Measurements from ENCODE around the gene CHTOP. TPM values are rescaled to one million over a fixed set of nuclear protein-coding genes. Genes with fewer than 3 reads are reported as not detected.

CHTOP gene
- total and polyA plus RNA-seq, 2 donors = 61.0 to 111 TPM

DNA sequence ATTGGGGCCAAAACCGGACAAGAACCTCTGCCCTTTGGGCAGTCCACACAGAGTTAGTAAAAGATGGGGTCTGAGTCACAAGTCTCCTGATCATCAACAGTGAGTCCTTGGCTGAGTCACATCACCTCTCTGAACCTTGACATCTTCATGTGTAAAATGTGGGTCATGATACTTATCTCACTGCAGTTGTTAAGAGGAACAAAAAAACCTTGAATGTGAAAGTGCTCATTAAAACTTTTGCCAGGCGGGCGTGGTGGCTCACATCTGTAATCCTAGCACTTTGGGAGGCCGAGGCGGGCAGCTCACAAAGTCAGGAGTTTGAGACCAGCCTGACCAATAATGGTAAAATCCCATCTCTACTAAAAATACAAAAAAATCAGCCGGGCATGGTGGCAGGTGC lies 36.7 kb upstream of the CHTOP start:
- Histone ChIP-seq H3K27ac (ENCODE audit: low read depth in 1 of 2, low read length in 1 of 2) (peak overlapping the region; percentile 79 to 98), H3K27me3 (ENCODE audit: control insufficient read depth in 2 of 2, insufficient read depth in 1 of 2, low read length in 1 of 2) (no peaks in the 10 kb centered on the region), H3K4me1 (ENCODE audit: control insufficient read depth in 2 of 2, insufficient read depth in 2 of 2, low read length in 2 of 2) (peaks cover 16 to 34% of the 10 kb centered on the region in 2 donors), H3K9me3 (ENCODE audit: control insufficient read depth in 2 of 2, insufficient read depth in 1 of 2, low read length in 1 of 2) (no peaks in the 10 kb centered on the region), H3K36me3 (ENCODE audit: control insufficient read depth in 2 of 2, insufficient read depth in 2 of 2, low read length in 1 of 2) (no peaks in the 10 kb centered on the region), H3K4me3 (ENCODE audit: low read length in 2 of 2) (no peak overlapping the region)
- DNase-seq (ENCODE audit: low read depth in 6 of 9, low spot score in 9 of 9) = peak in 5 of 9 donors; percentile 24 to 71 (median 38)
- 79% methylated on average over 6 of the region's 6 CpGs for WGBS

DNA sequence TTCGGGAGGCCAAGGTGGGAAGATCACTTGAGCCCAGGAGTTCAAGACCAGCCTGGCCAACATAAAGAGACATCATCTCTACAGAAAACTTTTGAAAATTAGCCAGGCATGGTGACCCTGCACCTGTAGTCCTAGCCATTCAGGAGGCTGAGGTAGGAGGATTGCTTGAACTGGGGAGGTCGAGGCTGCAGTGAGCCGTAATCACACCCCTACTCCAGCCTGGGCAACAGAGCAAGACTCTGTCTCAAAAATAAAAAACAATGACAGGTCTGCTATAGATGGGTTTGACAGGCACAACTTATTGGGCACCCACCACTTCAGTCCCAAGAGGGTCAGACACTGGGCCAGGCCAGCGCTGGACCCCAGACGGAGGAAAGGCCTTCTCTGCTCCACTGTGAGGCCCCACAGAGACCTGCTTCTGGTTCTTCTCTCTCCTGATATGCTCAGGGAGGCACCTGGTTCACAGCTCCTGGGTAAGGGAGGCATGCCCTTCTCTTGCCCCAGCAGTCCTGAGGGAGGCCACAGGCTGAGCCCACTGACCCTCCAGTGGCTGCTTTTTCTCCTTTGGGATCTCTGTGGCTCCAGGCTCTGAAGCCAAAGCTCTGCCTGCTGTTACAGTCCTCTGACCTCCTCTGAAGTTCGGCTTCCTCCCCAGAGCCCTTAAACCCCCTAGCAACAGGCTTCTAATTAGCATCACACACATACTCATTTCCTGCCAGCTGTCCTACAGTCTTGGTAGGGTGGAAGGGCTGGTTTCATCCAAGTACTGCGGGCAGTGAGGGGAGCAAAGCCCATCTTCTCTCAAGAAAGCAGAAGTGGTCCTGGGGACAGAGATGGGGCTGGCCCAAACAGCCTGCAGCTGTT lies 35.3 kb upstream of the CHTOP start:
- H3K4me3 ChIP-seq (ENCODE audit: low read length in 2 of 2) = no peak overlapping the region
- H3K4me1 ChIP-seq (ENCODE audit: control insufficient read depth in 2 of 2, insufficient read depth in 2 of 2, low read length in 2 of 2) = peaks cover 16 to 40% of the 10 kb centered on the region in 2 donors
- no peaks in the 10 kb centered on the region for H3K36me3 ChIP-seq (ENCODE audit: control insufficient read depth in 2 of 2, insufficient read depth in 2 of 2, low read length in 1 of 2)
- DNase-seq (ENCODE audit: low read depth in 6 of 9, low spot score in 9 of 9) = peak; percentile 50 to 88 (median 63)
- H3K27me3 ChIP-seq (ENCODE audit: control insufficient read depth in 2 of 2, insufficient read depth in 1 of 2, low read length in 1 of 2) = no peaks in the 10 kb centered on the region
- WGBS = 52% methylated on average over 7 of the region's 7 CpGs
- peak overlapping the region; percentile 91 to 98 for H3K27ac ChIP-seq (ENCODE audit: low read depth in 1 of 2, low read length in 1 of 2)
- peaks cover 0 to 3% of the 10 kb centered on the region in 2 donors for H3K9me3 ChIP-seq (ENCODE audit: control insufficient read depth in 2 of 2, insufficient read depth in 1 of 2, low read length in 1 of 2)

DNA sequence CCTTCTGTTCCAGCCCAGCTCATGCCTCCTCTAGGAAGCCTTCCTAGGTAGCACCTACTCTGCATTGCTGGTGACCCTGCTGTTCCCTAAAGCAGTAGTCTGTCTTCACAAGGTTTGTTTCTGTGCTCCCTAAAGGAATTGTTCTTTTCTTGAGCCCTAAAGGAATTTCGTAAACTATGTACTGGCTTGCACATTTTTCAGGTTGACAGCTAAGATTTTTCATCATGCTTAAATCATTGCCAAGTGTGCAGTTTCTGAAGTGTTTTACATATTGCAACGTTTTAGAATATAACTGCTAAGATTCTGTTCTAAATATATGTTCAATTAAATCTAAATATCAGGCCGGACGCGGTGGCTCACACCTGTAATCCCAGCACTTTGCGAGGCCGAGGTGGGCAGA lies 34.0 kb upstream of the CHTOP start:
- no peak overlapping the region for H3K27ac ChIP-seq (ENCODE audit: low read depth in 1 of 2, low read length in 1 of 2)
- H3K4me3 ChIP-seq (ENCODE audit: low read length in 2 of 2) = no peak overlapping the region
- peaks cover 0 to 3% of the 10 kb centered on the region in 2 donors for H3K9me3 ChIP-seq (ENCODE audit: control insufficient read depth in 2 of 2, insufficient read depth in 1 of 2, low read length in 1 of 2)
- no peak for DNase-seq (ENCODE audit: low read depth in 6 of 9, low spot score in 9 of 9)
- H3K36me3 ChIP-seq (ENCODE audit: control insufficient read depth in 2 of 2, insufficient read depth in 2 of 2, low read length in 1 of 2) = no peaks in the 10 kb centered on the region
- WGBS = 95% methylated on average over 7 of the region's 7 CpGs
- H3K4me1 ChIP-seq (ENCODE audit: control insufficient read depth in 2 of 2, insufficient read depth in 2 of 2, low read length in 2 of 2) = peaks cover 16 to 40% of the 10 kb centered on the region in 2 donors
- no peaks in the 10 kb centered on the region for H3K27me3 ChIP-seq (ENCODE audit: control insufficient read depth in 2 of 2, insufficient read depth in 1 of 2, low read length in 1 of 2)

- peak overlapping the region in 1 of 2 donors; percentile 30 for H3K27ac ChIP-seq (ENCODE audit: low read depth in 1 of 2, low read length in 1 of 2)
- H3K4me3 ChIP-seq (ENCODE audit: low read length in 2 of 2) = no peak overlapping the region
- DNase-seq (ENCODE audit: low read depth in 6 of 9, low spot score in 9 of 9) = peak in 1 of 9 donors; percentile 35
- H3K4me1 ChIP-seq (ENCODE audit: control insufficient read depth in 2 of 2, insufficient read depth in 2 of 2, low read length in 2 of 2) = peaks cover 10 to 28% of the 10 kb centered on the region in 2 donors
- H3K9me3 ChIP-seq (ENCODE audit: control insufficient read depth in 2 of 2, insufficient read depth in 1 of 2, low read length in 1 of 2) = peaks cover 0 to 3% of the 10 kb centered on the region in 2 donors
- 69% methylated on average over 6 of the region's 6 CpGs for WGBS
- H3K27me3 ChIP-seq (ENCODE audit: control insufficient read depth in 2 of 2, insufficient read depth in 1 of 2, low read length in 1 of 2) = no peaks in the 10 kb centered on the region
- no peaks in the 10 kb centered on the region for H3K36me3 ChIP-seq (ENCODE audit: control insufficient read depth in 2 of 2, insufficient read depth in 2 of 2, low read length in 1 of 2)
Observed at GRCh38 chr1:153602749-153603148, 31.1 kb upstream of the CHTOP start.

DNA sequence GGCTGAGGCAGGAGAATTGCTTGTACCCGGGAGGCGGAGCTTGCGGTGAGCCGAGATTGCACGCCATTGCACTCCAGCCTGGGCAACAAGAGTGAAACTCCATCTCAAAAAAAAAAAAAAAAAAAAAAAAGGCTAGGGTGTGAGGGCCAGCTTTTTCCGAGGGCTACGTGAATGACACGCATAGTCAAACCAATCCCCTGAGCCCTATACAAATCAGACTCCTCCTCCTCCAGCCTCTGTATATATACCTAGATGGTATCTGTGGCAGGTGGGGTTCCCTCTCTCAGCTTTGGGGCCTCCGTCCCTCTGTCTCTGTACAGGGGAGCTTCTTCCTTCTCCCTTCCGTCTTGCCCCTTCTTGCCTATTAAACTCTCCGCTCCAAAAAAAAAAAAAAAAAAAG lies 27.7 kb upstream of the CHTOP start:
- Histone ChIP-seq H3K4me3 (ENCODE audit: low read length in 2 of 2) (no peak overlapping the region), H3K27me3 (ENCODE audit: control insufficient read depth in 2 of 2, insufficient read depth in 1 of 2, low read length in 1 of 2) (no peaks in the 10 kb centered on the region), H3K4me1 (ENCODE audit: control insufficient read depth in 2 of 2, insufficient read depth in 2 of 2, low read length in 2 of 2) (peaks cover 0 to 7% of the 10 kb centered on the region in 2 donors), H3K9me3 (ENCODE audit: control insufficient read depth in 2 of 2, insufficient read depth in 1 of 2, low read length in 1 of 2) (peaks cover 0 to 3% of the 10 kb centered on the region in 2 donors), H3K27ac (ENCODE audit: low read depth in 1 of 2, low read length in 1 of 2) (no peak overlapping the region), H3K36me3 (ENCODE audit: control insufficient read depth in 2 of 2, insufficient read depth in 2 of 2, low read length in 1 of 2) (no peaks in the 10 kb centered on the region)
- 91% methylated on average over 11 of the region's 11 CpGs for WGBS
- no peak for DNase-seq (ENCODE audit: low read depth in 6 of 9, low spot score in 9 of 9)

- Histone ChIP-seq H3K27ac (ENCODE audit: low read depth in 1 of 2, low read length in 1 of 2) (no peak overlapping the region), H3K9me3 (ENCODE audit: control insufficient read depth in 2 of 2, insufficient read depth in 1 of 2, low read length in 1 of 2) (peaks cover 0 to 3% of the 10 kb centered on the region in 2 donors), H3K4me3 (ENCODE audit: low read length in 2 of 2) (no peak overlapping the region), H3K4me1 (ENCODE audit: control insufficient read depth in 2 of 2, insufficient read depth in 2 of 2, low read length in 2 of 2) (peaks cover 0 to 5% of the 10 kb centered on the region in 2 donors), H3K36me3 (ENCODE audit: control insufficient read depth in 2 of 2, insufficient read depth in 2 of 2, low read length in 1 of 2) (no peaks in the 10 kb centered on the region), H3K27me3 (ENCODE audit: control insufficient read depth in 2 of 2, insufficient read depth in 1 of 2, low read length in 1 of 2) (no peaks in the 10 kb centered on the region)
- 97% methylated on average over 8 of the region's 8 CpGs for WGBS
- no peak for DNase-seq (ENCODE audit: low read depth in 6 of 9, low spot score in 9 of 9)
Observed at GRCh38 chr1:153607381-153607780, 26.5 kb upstream of the CHTOP start.

GRCh38 chr1:153608089-153608682 lies 25.7 kb upstream of the CHTOP start:
- H3K4me1 ChIP-seq (ENCODE audit: control insufficient read depth in 2 of 2, insufficient read depth in 2 of 2, low read length in 2 of 2) = no peaks in the 10 kb centered on the region
- peaks cover 0 to 3% of the 10 kb centered on the region in 2 donors for H3K9me3 ChIP-seq (ENCODE audit: control insufficient read depth in 2 of 2, insufficient read depth in 1 of 2, low read length in 1 of 2)
- H3K4me3 ChIP-seq (ENCODE audit: low read length in 2 of 2) = no peak overlapping the region
- WGBS = 96% methylated on average over 7 of the region's 7 CpGs
- no peaks in the 10 kb centered on the region for H3K27me3 ChIP-seq (ENCODE audit: control insufficient read depth in 2 of 2, insufficient read depth in 1 of 2, low read length in 1 of 2)
- H3K27ac ChIP-seq (ENCODE audit: low read depth in 1 of 2, low read length in 1 of 2) = peak overlapping the region in 1 of 2 donors; percentile 31
- no peak for DNase-seq (ENCODE audit: low read depth in 6 of 9, low spot score in 9 of 9)
- no peaks in the 10 kb centered on the region for H3K36me3 ChIP-seq (ENCODE audit: control insufficient read depth in 2 of 2, insufficient read depth in 2 of 2, low read length in 1 of 2)

- Histone ChIP-seq H3K4me3 (ENCODE audit: low read length in 2 of 2) (no peak overlapping the region), H3K9me3 (ENCODE audit: control insufficient read depth in 2 of 2, insufficient read depth in 1 of 2, low read length in 1 of 2) (no peaks in the 10 kb centered on the region), H3K27me3 (ENCODE audit: control insufficient read depth in 2 of 2, insufficient read depth in 1 of 2, low read length in 1 of 2) (no peaks in the 10 kb centered on the region), H3K36me3 (ENCODE audit: control insufficient read depth in 2 of 2, insufficient read depth in 2 of 2, low read length in 1 of 2) (no peaks in the 10 kb centered on the region), H3K27ac (ENCODE audit: low read depth in 1 of 2, low read length in 1 of 2) (peak overlapping the region in 1 of 2 donors; percentile 48), H3K4me1 (ENCODE audit: control insufficient read depth in 2 of 2, insufficient read depth in 2 of 2, low read length in 2 of 2) (no peaks in the 10 kb centered on the region)
- DNase-seq (ENCODE audit: low read depth in 6 of 9, low spot score in 9 of 9) = no peak
- WGBS = 92% methylated on average over 19 of the region's 19 CpGs
Observed at GRCh38 chr1:153608742-153609584, 24.9 kb upstream of the CHTOP start.

Data from thymus (tissue), 11 donors.